SK-N-DZ (cell line): ENCODE results near the gene TMEM219.
"Not testable (repeated sequence)": the region's sequence is repeated elsewhere in the genome, so short reads cannot be mapped to it uniquely, and the experiment has no call there.

ENCODE experiments used
- DNase-seq: peaks from one replicate; pipeline ENCODE4 v3.0.0-alpha.2; 2015; ENCODE audit warnings: low spot score

The TMEM219 gene

DNA sequence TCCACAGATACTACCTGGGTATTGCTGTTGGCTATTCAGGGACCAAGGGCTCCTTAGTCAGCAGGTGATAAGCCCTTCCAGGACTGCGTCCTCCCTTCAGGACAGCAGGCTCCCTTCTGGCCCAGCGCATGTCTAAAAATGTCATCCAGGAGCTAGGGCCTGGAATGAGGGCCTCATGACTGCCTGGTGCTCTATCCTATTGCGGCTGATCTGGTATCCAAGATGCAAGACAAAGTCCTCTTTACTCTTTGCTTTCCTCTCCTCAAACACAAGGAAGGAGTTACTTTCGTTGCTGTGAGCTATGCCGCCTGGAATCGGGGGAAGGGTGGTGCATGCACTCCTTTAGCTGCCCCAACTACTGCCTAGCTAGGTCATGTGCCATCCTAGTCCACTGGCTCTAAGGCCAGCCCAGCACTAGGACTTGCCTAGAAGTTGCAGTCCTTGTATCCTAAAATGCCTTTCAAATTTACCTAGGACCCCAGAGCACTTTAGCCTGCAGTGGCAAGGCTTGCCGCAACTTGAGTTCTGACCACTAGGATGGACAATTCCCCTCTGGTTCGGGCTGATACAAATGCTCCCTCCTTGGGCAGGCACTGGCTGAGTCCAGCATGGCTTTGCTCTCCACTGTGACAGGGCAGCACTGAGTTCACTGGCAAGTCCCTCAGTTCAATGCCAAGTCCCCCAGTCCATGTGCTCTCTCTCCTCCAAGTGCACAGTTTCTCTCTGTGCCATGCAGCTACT lies 10.1 kb upstream of the TMEM219 start:
- no peak for DNase-seq

DNA sequence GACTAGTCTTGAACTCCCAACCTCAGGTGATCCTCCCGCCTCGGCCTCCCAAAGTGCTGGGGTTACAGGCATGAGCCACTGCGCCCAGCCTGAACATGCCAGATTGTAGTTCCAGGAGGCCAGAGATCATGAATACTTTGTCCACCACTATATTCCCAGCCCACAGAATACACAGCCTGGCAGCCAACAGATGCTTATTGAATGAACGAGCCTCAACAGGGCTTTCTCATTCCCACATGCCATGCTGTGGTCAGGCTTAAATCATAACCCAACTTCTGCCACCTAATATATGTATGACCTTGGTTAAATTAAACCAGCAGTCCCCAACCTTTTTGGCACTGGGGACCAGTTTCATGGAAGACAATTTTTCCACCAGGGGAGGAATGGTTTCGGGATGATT lies 3.1 kb upstream of the TMEM219 start:
- no peak for DNase-seq

DNA sequence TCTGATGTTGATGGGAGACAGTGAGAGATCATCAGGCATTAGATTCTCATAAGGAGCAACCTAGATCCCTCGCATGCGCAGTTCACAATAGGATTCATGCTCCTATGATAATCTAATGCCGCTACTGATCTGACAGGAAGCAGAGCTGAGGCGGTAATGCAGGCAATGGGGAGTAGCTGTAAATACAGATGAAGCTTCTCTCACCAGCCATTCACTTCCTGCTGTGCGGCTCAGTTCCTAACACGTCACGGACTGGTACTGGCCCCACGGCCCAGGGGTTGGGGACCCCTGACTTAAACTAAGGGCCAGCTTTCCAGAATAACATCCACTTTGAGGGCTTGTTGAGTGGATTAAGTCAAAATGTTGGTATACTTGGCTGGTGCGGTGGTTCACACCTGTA lies 2.6 kb upstream of the TMEM219 start:
- DNase-seq, result no peak

DNA sequence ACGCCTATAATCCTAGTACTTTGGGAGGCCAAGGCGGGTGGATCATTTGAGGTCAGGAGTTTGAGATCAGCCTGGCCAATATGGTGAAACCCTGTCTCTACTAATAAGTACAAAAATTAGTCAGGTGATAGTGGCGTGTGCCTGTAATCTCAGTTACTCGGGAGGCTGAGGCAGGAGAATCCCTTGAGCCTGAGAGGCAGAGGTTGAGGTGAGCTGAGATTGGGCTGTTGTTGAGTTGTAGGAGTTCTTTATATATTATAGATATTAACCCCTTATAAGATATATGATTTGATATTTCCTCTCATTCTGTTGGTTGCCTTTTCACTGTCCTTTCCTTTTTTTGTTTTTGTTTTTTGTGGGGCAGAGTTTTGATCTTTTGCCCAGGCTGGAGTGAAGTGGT lies 2.1 kb upstream of the TMEM219 start:
- DNase-seq, result not testable (repeated sequence)

DNA sequence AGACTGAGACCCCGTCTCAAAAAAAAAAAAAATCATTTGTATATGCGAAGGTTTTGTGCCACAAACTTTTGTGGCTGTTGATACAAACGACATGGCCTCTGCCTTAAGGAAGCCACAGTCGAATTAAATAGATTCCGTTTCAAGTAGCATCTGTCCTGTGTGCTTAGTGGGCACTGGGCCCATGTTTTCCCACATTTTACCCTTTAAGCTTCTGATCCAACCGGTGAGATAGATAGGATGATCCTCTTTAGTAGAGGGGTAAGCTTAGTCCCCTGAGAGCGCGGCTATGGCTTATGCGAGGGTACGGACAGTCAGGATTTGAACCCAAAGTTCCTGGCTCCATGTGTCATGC lies 776 bp upstream of the TMEM219 start:
- DNase-seq, result no peak

DNA sequence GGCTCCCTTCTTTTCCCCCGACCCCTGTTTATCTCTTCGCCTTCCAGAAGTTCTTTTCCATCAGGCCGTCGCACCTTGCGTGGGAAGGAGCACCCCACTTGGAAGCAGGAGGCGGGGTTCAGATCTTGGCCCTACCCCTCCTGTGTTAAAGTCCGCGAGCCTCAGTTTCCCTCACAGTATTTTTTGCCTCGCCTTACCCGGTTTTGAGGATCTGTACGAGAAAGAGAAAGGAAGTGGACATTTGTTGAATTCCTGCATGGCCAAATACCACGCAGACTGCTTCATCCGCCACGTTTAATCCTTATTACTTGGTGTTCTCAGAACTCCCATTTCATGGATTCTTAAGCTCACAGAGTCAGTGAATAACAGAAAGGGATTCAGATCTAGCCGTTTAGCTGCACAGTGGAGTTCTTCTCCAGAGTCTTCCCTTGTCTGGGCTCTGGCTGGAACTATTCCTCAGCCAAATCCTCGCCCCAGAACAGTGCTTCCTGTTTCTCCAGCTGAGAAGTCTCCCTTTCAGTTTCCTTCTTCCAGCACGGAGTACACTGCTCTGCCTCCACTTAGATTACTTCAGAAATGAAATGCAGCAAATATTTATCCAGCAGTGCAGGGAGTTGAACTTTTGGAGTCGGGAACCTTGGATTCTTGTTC lies 590 bp downstream of the TMEM219 start:
- no peak for DNase-seq

DNA sequence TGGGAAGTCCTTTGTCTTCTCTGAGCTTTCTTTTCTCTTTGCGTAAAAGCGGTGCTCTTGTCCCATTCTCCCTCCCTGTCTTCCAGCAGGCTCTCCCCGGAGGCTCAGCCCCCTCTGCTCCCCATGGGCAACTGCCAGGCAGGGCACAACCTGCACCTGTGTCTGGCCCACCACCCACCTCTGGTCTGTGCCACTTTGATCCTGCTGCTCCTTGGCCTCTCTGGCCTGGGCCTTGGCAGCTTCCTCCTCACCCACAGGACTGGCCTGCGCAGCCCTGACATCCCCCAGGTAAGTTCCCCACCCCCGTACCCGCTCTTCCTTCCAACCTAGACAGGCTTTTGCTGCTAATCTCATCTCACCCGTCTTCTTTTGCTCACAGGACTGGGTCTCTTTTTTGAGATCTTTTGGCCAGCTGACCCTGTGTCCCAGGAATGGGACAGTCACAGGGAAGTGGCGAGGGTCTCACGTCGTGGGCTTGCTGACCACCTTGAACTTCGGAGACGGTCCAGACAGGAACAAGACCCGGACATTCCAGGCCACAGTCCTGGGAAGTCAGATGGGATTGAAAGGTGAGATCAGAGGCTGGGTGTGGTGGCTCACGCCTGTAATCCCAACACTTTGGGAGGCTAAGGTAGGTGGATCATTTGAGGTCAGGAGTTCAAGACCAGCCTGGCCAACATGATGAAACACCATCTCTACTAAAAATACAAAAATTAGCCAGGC lies 1.3 kb downstream of the TMEM219 start:
- no peak for DNase-seq

DNA sequence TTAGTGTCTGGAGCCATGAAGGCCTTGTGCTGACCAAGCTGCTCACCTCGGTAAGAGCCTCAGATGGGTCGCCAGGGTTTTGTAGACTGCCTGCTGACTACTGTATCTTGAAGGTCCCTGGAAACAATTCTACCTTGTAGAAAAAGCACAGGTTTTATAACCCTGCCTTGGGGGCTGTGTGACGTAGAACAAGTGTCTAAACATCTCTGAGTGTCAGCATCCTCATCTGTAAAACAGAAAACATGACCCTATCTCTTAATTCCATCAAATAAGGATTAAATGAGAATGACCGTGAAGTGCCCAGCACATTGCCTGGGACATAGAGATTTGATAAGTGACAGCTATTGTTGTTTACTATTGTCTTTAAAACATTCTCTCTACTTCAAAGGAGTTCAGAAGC lies 6.3 kb downstream of the TMEM219 start:
- DNase-seq, result no peak

DNA sequence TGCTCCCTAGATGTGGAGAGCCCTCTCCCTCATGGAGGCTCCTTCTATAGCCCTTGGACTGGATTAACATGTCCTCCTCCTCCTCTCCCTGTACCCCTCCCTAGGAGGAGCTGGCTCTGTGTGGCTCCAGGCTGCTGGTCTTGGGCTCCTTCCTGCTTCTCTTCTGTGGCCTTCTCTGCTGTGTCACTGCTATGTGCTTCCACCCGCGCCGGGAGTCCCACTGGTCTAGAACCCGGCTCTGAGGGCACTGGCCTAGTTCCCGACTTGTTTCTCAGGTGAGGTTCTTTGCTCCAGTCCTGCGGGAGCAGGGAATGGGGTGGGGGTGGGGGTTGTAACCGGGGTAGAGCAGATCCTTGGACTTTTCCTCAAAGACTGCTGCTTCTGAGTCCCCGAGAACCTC lies 9.4 kb downstream of the TMEM219 start:
- DNase-seq, result no peak

DNA sequence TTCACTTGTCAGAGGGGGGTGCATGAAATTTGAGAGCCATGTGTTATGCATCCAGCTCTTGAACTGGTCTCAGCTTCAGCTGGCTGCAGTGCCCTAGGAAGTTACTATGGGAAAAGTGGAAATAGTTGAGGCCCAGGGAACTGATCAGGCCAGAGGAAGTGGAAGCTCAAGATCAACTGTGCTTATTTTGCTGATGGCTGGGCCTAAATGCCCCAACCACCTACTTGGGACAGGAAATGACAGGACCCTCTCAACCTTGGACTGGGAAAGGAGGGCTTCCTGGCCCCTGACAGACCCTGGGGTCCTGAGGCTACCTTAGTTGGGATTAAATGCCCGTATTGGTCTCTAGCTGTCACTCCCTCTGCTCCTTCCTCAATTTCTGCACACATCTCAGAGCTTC lies 10.6 kb downstream of the TMEM219 start:
- no peak for DNase-seq

DNA sequence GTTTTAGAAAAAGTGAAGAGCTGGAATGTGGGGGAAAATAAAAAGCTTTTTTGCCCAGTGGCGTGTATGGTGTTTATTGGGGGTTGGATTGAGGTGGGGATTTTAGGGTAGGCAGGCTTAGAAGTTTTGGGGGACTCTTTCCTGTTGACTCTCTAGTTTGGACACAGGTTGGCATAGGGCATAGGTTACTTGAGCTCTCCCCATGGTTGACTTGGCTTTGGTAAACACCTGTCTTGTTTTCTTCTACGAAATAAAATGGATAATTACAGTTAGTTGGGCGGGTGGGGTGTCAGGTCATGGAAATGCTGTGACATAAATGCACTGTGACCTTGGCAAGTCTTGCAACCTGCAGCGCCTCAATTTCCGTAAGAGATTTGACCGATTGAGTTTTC lies 11.1 kb downstream of the TMEM219 start:
- no peak for DNase-seq

DNA sequence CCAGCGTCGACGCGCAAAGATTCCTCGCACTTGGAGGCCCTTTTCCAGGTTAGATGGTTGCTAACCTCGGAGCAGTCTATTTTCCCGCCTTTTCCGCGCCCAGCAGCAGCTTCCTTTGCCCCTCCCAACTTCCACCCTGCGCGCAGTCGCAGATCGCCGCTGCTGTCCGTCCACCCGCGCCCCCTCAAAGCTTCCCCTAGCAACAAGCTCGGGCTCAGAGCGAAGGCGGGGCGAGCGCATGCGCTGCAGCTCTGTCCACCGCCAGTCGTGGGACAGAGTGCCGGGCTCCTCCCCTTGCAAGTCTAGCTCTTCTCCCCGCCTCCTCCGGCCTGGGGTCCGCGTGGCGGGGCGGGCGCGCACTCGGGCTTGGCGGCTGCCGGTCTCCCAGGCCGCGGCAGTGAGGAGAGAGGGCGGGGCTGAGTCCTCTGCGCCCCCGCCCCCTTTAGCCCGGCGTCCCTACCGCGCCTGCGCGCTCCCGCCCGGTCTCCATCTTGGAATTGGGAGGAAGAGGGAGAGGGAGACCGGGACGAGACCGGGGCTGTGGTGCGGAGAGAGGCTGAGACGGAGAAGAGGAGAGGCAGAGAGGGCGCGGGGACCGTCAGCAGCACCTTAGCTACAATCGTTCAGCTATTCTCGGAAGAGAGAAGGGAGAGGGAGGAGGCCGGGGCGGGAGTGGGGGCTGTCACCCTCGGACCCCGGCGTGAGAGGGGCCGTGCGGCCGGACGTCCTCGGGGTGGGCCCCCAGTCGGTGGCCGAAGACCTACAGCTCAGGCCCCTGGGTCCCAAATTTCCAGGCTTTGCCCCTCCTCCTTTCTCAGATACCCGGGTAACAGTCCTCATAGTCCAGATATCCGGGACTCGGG lies 11.7 kb downstream of the TMEM219 start, which contains the start of gene TAOK2:
Gene TAOK2 (plus strand): TSS at position 485 of the 863 bp plus-strand sequence. CDS start 3,905 bp downstream, outside the sequence.
- DNase-seq, result peak; percentile 99

DNA sequence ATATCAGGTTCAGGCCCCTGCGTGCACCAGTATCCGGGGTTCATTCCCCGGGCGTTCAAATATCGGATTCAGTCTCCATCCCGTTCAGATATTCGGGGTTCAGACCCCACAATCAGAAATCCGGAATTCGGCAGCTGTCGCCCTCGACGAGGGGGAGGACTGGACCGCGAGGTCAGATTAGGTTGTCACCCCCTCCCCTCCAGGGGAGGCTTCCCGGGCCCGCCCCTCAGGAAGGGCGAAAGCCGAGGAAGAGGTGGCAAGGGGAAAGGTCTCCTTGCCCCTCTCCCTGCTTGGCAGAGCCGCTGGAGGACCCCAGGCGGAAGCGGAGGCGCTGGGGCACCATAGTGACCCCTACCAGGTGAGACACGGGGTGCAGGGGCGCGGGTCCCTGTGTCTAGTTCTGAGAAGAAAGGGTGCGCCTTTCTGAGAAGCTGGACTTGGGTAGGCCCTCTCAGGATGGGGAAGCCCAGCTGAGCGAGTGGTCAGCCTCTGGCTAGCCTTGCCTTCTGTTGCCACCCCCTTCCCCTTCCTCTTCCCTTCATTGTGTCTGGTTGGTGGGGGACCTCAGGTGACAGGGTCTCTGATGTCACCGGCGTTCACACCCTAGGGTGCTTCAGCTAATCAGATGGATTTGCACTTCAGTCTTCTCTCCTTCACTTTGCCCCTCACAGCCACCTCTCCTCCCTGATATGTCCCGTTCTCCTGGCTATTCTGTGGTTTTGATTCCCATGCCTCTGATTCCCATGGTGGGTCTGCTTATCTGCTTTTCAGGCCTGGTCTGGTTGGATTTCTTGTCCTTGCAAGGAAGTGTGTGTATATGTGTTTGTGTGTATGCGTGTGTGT lies 12.6 kb downstream of the TMEM219 start:
- DNase-seq, result no peak

DNA sequence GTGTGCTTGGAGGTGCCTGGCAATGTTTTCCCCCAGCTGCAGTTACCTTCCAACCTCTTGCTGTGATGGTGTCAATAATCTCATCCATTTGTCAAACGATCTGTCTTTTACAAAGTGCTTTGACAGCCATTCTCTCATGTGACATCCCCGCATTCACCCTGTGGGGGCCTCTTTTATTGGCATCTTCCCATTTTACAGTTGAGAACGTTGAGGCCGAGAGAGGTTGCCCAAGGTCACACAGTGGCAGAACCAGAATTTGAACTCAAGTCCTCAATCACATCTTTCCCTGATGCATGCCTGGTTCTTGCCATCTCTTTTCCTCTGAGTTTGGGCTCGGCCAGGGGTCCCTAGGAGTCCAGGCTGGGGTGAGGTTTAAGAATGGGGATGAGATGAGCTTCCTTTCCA lies 13.3 kb downstream of the TMEM219 start:
- no peak for DNase-seq

DNA sequence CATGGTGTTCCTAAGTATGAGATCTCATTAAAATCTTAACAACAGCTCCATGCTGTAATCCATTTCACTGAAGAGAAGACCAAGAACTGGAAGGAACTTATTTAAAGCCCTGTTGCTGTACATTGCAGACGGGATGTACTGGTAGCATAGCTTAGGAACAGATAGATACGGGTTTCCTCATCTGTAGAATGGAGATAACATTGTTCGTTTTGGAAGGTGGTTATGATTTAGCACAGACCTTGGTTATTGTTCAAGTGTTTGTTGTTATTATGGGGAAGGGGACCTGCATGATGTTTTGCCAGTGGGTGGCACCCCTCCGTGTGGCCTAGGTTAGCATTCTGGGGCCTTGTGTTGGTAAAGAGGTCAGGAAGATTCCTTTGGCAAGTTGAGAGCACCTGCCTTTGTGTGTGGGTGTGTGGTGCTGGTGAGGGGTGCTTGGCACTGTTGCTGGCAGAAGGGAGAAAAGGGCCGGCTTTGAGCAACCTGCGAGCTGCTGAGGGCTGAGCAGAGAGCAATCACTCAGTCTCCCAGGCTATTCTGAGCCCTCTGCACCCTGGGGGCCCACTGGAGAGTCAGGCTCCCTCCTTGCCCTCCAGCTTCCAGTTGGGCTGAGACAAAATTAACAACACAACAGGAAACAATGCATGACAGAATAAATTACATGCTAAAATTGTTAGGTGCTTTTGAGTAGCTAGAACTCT lies 14.1 kb downstream of the TMEM219 start:
- no peak for DNase-seq

DNA sequence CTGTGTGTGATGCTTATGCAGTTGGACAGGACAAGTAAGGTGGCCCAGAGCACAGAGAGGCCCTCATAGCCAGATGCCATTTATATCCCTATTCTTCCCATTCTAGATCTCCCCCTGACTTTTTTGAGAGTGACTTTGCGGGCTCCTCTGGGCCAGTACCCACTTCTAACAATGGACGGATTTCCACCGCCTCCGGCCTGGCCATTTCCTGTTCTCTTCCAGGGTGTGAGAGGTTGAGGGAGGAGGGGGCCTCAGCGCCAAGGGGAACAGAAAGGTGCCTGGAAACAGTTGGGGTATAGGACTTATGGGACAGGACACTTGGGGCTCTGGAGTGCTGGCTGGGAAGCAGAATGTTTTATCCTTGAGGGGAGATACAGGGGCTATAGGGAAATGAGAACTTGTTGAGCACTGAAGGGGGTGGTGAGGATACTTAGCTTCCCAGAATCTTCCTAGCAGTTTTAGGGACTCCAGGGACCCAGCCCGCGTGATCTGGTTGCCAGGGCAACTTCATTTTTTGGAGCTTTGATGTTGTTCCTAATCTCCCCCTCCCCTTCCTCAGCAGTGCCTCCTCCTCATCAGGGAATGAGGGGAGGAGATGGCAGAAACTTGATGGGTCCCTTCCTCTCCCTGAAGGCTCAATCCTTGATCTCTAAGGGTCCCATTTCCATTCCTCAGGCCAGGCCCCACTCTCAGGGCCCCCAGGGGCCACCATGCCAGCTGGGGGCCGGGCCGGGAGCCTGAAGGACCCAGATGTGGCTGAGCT lies 15.4 kb downstream of the TMEM219 start:
- DNase-seq, result no peak

DNA sequence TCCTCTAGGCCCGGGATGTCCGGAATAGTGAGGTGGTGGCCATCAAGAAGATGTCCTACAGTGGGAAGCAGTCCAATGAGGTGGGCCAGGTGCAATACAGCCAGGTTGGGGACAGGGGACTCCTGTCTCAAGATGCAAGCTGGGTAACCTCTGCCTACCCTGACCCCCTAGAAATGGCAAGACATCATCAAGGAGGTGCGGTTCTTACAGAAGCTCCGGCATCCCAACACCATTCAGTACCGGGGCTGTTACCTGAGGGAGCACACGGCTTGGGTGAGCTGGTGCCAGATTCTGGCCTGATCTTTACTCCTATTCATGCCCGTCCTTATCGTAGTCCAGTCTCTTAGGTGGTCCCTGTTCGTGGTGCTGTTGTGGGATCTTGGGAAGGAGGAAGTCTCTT lies 16.2 kb downstream of the TMEM219 start:
- no peak for DNase-seq

DNA sequence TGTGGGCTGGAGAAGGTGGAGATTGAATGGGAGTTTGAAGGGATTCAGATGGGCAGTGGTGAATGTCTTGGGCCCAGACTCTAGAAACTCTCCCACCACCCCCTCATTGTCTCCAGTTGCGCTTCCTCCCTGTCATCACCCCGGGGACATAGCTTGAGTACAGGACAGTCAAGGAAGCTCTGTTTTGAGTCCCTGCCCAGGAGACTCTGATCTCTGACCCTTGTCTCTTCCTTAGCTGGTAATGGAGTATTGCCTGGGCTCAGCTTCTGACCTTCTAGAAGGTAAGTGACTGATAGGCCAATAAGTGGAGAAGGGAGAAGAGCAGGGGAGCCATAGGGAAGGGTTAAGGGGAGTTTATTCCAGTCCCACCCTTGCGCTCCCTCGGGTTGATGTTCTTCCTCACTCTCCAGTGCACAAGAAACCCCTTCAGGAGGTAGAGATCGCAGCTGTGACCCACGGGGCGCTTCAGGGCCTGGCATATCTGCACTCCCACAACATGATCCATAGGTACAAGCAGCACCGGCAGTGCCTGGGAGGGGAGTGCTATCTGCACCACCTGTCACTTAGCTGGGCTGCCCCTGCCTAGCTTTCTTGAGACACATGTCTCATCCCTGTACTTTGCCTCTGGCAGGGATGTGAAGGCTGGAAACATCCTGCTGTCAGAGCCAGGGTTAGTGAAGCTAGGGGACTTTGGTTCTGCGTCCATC lies 16.8 kb downstream of the TMEM219 start:
- DNase-seq, result no peak
